NCI-H1092 (cell line): ENCODE data around the gene SLC4A3.
"Not testable (repeated sequence)": the region's sequence is repeated elsewhere in the genome, so short reads cannot be mapped to it uniquely, and the experiment has no call there.

Experiments
- DNase-seq: peaks from one replicate; lab custom pipeline; 2025; lab: John Stamatoyannopoulos, UW

The SLC4A3 gene

DNA sequence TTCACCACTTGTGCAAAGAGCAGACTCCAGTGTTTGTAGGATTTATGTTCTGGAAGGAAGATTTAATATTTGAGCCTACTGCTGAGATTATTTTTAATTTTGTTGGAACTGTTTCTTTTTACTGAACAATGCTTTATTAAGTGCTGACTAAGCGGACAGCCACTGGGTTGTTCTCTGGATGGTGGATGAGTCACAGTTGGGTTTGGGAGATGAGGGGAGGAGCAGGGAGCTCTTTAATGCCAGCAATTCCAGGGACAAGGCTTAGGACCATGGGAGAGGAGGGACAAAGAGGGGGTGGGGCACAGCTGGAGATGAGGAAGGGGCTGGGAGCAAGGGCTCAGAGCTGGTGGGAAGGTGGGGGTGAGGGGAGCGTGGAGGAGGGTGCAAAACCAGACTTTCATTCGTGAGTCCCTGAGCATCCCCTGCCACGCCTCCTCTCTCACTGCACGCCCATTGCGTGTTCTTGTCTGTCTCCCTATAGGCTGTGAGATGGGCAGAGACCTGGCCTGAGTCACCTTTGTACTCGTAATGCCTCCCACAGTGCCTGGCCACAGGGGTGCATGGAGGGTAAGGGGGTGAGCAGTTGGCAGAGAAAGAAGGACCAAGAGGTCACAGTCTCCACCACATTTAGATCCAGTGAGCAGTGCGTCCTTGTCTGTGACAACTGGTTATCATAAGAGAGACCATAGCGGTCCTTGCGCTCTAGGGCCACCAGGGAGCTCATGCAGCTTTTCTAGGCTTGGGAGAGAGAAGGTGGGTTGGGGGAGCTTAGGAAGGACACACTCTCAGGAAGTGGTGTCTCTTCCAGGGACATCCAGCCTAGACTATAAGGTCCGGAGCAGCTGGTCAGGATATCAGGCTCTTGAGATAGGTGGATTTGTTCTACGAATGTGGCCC lies 18.4 kb downstream of the SLC4A3 start:
- no peak for DNase-seq

DNA sequence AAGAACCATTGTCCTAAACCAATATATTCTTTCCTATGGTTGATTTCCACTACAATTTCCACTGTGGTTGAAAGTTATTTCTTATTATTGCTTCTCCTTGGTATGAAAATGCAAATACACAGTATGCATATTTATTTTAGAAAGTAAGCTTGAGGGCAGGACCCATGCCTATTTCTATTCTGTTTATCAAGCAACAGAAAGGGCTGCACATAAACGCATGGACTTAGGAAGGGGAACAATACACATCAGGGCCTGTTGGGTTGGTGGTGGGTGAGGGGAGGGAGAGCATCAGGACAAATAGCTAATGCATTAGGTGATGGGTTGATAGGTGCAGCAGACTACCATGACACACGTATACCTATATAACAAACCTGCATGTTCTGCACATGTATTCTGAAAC lies 20.7 kb downstream of the SLC4A3 start:
- DNase-seq: no peak

DNA sequence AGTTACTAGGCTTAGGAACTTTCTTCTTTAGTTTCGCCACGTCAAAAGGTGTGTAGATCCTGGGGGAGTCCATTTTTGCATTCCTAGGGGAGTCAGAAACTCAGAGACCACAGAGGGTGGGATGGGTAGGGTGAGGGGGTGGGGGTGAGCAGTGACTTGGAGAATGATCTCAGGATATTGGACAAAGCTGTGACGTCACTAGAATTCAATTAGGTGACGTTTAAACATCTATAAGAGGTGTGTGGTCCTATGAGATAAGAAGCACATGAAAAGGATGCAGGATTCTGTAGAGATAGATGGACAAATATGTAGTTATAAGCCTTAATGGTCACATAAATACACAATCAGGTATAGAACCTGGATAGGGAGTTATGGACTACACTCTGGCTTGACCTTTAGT lies 21.5 kb downstream of the SLC4A3 start:
- DNase-seq: no peak

DNA sequence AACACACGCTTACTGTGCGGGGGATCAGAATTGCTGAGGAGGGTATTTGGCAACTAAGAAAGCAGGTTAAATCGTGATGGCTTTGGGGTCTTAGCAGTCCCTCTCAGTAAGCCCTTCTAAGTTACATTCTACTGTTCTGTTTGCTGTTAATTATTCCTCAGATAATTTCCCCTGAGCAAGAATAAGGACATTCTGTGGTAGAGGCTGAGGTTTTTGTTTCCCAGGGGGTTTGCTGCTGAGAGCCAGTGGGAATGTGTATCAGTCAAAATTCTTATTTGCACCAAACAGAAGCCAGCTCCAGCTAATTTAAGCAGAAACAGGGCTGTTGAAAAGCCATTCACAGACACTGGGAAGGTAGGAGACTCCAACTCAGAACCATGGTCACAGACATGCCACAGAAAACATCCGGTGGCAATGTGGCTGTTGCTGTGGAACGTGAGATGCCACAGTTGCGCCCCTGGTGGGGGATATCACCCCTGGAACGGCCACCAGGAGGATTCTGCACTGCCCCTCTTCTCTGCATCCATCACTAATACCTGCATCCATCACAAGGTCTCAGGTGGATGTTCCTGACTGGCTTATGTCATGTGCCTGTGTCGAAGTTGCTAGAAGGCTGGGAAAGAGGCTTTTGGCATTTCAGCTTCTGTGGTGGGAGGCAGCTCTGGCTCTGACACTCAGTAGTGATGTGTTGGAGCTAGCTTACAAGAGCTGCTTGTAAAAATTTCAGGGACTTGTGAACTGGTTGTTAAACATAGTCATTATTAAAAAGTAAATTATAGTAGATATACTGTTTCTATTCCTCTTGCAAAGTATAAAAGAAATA lies 23.2 kb downstream of the SLC4A3 start:
- no peak for DNase-seq

DNA sequence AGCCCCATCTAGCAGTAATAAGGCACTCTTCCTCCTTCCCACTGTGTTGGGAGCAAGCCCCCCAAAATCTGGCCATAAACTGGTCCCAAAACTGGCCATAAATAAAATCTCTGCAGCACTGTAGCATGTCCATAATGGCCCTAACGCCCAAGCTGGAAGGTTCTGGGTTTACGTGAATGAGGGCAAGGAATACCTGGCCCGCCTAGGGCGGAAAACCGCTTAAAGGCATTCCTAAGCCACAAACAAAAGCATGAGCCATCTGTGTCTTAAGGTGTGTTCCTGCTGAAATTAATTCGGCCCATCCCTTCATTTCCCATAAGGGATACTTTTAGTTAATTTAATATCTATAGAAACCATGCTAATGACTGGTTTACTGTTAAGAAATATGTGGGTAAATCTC lies 24.2 kb downstream of the SLC4A3 start:
- DNase-seq: not testable (repeated sequence)

DNA sequence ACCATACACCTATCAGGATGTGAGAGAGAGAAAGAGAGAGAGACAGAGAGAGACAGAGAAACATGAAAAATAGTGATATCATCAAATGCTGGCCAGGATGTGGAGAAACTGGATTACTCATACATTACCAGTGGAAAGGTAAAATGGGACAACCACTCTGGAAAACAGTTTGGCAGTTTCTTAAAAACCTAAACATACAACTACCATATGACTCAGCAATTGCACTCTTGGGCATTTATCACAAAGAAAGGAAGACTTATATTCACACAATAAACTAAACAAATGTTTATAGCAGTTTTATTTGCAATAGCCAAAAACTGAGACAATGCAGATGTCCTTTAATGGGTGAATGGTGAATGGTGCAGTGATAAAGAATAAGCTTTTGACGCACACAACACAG lies 29.1 kb downstream of the SLC4A3 start:
- no peak for DNase-seq

DNA sequence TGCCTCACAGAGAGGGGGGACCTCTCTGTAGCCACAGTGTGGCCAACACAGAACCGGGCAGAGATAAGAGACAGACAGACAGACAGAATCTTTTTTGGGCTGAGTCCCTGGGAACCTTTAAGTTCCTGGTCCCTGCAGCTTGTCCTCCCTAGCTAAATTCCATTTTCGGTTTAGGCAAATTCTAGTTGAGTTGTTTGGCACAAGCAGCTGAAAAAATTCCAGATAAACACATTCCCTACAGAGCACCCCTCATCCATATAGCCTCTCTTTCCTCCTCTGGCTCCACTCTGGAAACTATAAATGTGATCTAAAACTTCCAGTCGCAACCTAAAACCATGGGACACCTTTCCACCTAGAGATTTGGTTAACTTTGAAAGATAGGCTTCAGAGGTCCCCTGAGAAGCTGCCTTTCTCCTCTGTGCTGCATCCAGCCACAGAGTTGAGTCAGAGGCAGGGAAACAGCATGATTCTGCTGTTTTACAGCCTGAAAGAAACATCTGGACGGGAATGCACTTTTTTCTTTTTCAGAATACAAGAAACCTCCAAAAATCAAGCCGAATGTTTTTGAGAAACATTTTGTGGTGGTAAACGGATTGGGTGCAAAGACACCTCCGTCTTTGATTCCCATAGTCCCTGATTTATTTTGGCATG lies 30.9 kb downstream of the SLC4A3 start:
- no peak for DNase-seq

DNA sequence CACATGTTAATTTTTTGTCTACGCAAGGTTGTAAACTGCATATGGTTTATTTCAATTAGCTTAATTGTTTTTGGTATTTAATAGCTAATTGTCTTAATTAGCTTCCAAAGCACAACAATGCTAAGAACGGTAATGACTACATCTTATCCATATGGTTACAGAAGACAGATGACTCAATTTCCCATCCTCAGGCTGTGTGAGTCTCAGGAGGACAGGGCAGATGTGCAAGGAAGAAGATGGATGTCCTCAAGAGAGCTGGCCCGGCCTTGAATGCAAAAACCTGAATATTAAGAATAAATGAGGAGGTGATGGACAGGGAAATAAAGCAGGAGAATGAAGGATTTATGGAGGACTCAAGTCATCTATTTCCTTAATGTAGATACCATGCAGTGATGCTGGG lies 31.4 kb downstream of the SLC4A3 start:
- no peak for DNase-seq

DNA sequence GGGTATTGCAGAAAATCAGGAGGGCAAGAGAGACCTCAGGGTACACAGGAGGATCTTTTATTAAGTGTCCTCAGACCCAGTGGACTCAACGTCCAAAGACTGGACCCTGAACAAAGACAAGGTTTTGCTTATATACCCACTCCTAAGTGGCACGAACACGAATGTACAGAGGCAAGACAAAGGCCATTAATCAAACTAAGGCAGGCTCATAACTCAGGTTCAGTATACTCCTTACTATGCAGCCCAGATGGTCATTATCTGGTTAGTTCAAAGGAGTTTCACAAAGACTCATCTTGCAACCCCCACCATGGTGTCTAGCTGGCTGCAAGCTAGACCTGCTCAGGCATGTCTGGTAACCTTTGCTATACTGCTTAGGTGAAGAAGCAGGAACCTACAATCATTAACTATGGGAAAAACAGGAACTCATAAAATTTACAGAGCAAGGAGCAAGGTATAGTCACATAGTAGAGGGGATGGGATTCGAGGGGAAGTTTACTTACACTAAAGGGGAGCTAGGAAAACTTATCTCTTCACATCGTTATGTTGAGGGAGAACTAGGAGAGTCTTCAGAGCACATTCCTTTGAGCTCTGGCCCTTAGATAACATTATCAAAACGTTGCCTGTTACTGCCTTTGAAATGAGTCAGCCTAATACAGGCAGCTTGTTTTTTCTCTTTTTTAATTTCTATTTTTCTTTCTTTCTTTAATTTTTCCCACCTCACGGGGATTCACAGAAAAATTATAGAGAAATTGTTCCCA lies 33.9 kb downstream of the SLC4A3 start:
- no peak for DNase-seq

DNA sequence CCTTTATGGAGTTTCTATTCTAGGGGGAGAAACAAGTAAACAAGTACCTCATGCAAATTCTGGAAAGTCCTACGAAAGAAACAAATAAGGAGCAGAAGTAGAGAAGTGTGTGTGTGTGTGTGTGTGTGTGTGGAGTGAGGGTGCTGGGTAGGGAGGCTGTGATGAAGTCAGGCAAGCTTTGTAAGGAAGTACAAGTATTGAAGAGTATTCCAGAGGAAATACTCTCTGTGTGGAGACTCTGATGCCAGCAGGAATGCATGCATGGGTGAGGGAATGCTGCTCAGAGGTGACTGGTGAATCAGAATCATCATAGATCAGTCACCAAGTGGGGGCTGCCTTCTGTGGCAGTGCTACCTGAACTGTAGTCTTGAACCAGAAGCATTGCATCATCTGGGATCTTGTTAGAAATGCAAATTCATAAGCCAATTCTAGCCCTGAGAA lies 34.5 kb downstream of the SLC4A3 start:
- no peak for DNase-seq

DNA sequence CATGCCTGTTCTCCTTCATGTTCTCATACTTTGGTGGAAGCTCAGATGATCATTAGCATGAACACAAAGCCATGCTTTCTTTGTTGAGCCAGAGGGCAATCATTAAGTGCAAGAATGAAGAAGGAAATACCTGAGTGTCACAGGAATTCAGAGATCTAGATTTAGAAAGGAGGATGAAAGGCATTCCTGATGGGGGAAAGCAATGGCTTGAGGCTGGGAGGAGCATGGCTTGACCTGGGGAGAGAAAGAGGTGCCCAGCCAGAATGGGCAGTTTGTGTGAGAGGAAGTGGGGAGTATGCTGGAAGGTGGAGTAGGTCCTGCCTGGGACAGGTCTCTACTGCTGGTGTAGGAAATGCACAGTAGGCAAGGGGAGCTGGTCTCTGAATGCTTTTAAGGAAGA lies 35.1 kb downstream of the SLC4A3 start:
- DNase-seq: no peak

DNA sequence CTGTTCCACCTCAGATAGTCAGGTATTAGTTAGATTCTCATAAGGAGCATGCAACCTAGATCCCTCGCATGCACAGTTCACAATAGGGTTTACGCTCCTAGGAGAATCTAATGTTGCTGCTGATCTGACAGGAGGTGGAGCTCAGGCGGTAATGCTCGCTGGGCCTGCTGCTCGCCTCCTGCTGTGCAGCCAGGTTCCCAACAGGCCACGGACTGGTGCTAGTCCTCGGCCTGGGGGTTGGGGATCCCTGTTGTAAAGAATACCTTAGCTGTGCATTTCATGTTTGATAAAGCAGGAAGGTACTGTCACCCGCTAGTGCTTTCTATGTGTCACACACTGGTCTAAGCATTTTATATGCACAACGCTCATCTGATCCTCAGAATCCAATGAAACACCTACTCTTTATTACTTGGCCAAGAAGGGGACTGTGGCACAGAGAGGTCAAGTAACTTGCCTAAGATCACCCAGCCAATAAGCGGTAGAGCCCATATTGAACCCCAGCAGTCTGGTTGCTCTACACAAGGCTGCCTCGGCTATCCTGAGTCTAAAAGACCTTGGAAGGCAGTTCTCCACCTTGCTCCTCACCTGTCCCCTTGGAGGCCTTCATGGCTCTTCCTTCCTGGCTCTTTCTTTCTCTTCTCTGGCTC lies 35.8 kb downstream of the SLC4A3 start:
- no peak for DNase-seq

DNA sequence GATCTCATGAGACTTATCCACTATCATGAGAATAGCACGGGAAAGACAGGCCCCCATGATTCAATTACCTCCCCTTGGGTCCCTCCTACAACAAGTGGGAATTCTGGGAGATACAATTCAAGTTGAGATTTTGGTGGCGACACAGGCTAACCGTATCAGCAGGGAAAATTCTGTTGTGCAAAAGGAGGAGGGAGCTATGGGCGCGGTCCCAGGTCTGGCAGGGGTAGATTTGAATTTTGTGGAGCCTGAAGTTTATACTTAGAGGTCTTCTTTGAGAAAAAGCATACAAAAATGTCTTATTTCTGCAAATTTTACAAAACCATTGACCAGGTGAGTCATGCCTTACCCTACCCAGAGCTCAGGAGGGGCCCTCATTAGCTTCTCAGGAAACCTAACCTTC lies 36.6 kb downstream of the SLC4A3 start:
- DNase-seq: no peak

DNA sequence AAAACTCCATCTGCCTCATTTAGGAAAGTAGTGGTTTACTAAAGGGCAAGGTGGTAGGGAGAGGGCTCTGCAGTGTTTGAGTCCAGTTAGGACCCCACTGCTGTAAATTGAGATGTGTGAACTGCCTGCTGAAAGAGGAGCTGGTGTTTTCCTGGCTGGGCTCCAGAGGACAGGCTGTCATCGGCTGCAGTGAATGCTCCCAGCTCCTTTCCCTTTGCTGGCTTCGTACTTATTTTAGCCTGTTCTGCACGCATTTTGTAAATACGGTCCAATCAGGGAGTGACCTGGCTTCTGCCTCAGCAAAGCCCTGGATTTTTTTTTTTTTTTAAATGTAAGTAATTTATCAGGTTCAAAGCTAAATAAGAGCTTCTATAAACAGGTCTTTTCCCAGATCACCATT lies 37.5 kb downstream of the SLC4A3 start:
- DNase-seq: no peak

DNA sequence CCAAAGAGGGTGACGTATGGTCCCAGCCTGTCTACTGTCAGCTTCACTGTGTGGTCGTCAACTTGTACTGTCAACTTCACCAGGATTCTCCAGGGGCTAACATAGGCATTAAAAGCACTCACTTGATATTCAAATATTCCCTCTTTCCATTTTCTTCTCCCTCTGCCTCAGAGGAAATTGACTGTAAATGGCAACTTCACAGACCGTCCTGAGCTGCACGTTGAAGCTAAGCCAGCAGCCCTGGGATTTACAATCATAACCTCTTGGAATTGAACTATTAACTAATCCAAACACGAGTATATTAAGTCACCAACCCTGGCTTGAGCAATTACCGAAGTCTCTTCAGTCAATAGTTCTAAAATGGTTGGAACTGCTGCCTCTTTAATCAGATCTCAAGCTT lies 38.5 kb downstream of the SLC4A3 start:
- no peak for DNase-seq

DNA sequence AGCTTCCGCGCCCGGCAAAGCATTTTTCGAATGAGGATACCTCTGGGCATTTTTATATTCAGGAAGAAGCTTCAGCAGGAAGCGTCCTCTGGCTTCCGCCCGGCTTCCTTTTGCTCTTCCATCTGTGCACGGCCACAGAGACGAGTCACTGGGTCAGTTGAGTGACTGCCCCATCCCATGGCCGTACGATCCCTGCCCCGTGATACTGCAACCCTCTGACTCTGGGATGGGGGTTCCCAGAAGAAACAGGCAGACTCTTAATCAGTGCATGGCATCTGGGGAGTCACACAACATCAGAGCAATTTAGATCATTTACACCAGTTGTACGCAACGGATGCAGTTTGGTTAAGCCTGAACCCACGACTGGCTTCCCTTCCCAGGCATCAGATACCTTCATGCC lies 40.9 kb downstream of the SLC4A3 start:
- no peak for DNase-seq

DNA sequence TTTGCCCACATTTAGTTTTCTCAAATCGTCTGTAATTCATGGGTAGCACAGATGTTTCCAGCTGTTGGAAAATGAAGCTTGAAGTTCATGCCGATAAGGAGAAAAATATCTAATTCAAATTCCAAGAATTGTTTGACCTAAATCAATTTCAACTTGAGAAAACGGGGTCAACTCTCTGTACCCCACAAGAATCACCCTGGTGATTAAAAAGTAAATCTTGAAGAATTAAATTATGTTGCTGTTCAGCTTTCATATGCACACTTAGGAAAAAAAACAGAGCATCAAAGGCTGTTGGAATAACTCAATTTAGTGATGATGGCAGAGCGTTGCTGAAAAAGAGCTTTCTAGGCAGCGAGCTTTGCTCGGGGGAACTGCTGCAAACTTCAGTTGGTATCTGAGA lies 43.0 kb downstream of the SLC4A3 start:
- DNase-seq: no peak

DNA sequence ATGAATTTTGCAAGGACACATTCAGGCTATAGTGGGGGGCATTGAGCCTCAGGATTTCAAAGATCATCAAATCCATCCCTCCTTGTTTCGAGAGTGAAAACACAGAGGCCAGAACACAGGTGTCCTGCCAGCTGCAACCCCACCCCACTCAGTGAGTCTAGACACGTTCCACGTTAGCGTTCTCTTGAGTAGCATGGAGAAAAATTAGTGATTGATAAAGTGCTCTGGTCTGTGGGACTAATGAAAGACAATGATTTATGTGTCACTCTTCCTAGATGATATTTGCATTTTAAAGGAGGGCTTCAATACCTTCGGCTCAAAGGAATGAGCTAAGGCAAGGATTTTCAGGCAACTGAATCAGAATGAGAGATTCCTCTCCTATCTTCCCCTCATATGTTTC lies 43.8 kb downstream of the SLC4A3 start:
- DNase-seq: no peak

DNA sequence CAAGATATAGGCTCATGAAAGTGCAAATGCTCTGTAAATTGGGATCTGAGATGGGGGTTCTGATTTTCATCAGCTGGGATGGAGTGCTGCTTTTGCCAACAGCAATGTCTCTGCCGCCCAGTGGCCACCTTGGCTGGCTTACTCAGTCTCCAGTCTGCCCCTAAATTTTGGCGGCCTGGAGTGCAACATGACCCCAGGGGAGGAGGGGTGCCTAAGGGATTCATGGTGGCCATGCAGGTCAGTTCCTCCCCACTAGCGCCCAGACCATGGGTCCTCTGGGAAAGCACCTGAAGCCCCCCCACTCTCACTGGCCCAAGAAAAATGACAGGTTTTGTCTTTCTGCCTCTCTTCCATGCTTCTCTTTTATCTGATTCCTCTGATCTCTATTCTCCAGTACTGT lies 45.0 kb downstream of the SLC4A3 start:
- no peak for DNase-seq

DNA sequence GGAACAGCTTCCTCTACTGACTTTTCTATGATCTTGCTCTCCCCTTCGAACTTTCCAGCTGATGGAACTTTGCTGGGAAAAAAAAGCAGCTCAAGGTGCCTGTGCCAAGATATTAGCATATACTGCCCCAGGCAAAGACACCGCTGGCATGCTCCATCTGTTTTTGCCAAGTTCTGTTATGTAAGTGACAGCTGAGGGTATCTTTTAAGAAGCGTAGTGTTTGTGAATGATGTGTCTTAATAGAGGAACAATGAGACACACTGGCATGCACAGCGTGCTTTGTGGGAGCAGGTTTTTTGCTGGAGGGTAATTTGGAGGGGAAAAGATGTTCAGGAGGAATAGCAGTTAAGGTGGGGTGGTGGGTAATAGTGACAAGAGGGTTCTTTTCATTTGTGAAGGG lies 47.8 kb downstream of the SLC4A3 start:
- DNase-seq: no peak

DNA sequence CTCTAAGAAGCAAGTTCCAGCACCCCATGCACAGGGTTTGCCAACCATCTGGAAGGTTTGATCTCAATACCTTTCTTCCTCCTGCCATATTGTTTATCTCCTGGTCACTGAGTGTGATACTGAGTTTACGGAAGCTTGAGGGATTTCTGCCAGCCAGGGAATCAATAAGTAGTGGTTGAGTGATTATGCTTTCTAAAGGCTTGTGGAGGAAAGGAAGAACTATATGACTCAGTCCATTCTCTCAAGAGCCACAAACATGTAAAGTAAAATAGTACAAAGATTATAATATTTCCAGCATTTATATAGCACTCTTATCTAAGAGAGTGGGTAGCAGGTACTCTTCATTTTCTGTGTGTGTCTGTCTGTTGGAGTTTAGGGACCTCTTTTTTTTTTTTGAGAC lies 49.2 kb downstream of the SLC4A3 start:
- DNase-seq: no peak

DNA sequence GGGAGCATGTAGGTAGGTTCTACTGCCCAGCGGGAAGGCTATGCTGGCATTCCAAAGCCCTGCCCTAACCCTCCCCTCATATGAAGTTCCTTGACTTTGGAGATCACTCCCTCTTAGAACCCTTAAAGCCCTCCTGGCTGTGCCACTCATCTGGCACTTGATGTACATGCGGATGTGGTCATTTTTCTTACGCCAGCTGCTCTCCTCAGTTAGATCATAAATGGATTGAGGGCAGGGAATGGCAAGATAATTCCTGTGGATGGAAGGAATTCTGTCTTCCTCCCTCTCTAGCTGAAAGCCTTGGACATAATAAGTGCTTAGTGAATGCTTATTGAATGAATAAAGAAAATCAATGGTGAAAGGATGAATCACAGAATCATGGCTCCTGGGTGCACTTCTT lies 51.6 kb downstream of the SLC4A3 start:
- DNase-seq: no peak
